Fibroblast of the aortic adventitia (primary cell): Measurements from ENCODE around the gene FNIP2. TPM values are rescaled to one million over a fixed set of nuclear protein-coding genes. Genes with fewer than 3 reads are reported as not detected.
"Not testable (repeated sequence)": the region's sequence is repeated elsewhere in the genome, so short reads cannot be mapped to it uniquely, and the experiment has no call there.

Experiments
- DNase-seq: peaks from one replicate; pipeline ENCODE4 v3.0.0-alpha.2; 2010; ENCODE audit warnings: low read depth
- H3K4me3 ChIP-seq: 2 replicates; pipeline ENCODE4 v1.5.1; 2011; ENCODE audit warnings: low read depth, mild to moderate bottlenecking, control low read depth, low read length, moderate library complexity
- total RNA-seq: library from RNA; depleted of rRNA; stranded (reverse); fragments of >200 nt; gene quantifications from 2 replicates; pipeline ENCODE4 v1.2.3, GENCODE V29; 2012; ENCODE audit warnings: low replicate concordance
- TF ChIP-seq, protein P1 (sequence below): IDR thresholded peaks from 2 replicates; pipeline ENCODE4 v1.5.1; 2011; ENCODE audit warnings: mild to moderate bottlenecking, low read length, control low read depth, inconsistent platforms; ENCODE audit not compliant: insufficient read depth

FNIP2 gene
- total RNA-seq, 1 donor, result 34.3 TPM

DNA sequence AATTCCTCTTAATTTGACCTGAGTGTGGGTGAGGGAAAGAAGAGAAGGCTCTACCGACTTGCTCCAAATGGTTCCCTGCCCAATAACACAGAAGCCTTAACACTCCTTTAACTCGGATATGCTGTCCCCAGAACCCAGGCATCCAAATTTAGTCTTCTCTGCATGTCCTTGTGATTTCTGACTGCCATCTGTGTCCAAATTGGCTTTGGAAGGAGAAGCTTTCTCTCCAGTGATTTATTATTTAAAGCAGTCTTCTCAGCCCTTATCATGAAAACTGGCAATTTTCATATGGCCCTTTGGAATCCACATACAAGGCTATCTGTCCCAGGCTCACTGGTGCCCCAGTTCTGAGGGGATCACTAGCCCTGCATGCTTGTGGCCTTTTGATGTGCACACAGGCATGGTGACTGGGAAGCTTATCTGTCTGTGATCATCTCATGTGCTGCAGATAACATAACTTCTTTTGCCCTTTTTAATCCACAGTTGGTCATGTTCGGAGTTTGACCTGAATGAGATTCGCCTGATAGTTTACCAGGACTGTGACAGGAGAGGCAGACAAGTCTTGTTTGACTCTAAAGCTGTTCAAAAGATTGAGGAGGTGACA is 56.7 kb downstream of the FNIP2 start:
- TF ChIP-seq, protein P1, sequence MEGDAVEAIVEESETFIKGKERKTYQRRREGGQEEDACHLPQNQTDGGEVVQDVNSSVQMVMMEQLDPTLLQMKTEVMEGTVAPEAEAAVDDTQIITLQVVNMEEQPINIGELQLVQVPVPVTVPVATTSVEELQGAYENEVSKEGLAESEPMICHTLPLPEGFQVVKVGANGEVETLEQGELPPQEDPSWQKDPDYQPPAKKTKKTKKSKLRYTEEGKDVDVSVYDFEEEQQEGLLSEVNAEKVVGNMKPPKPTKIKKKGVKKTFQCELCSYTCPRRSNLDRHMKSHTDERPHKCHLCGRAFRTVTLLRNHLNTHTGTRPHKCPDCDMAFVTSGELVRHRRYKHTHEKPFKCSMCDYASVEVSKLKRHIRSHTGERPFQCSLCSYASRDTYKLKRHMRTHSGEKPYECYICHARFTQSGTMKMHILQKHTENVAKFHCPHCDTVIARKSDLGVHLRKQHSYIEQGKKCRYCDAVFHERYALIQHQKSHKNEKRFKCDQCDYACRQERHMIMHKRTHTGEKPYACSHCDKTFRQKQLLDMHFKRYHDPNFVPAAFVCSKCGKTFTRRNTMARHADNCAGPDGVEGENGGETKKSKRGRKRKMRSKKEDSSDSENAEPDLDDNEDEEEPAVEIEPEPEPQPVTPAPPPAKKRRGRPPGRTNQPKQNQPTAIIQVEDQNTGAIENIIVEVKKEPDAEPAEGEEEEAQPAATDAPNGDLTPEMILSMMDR, result no peak
- H3K4me3 ChIP-seq, result no peak overlapping the region
- no peak for DNase-seq

DNA sequence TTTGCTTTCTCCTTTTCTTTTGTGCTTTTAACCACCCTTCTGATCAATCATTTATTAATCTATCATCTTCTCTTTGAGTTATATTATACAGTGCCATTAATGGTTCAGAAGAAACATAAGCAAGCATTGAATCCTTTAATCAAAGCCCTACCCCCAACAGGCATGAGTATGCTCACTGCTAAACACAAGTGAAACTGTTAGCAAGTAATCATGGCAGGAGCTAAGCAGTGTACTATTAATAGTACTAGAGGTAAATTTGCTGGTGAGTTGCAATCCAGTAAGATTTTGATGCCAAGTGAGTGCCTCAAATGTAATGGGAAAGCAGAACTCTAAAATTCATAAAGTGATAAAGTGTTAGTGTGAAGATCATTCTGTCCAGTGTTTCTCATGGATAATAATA is 57.2 kb downstream of the FNIP2 start:
- no peak for DNase-seq
- no peak overlapping the region for H3K4me3 ChIP-seq
- TF ChIP-seq, protein P1, result no peak

- no peak overlapping the region for H3K4me3 ChIP-seq
- DNase-seq, result no peak
- TF ChIP-seq, protein P1, result no peak
These were observed 58.1 kb downstream of the FNIP2 start for GRCh38 chr4:158826882-158827281.

DNA sequence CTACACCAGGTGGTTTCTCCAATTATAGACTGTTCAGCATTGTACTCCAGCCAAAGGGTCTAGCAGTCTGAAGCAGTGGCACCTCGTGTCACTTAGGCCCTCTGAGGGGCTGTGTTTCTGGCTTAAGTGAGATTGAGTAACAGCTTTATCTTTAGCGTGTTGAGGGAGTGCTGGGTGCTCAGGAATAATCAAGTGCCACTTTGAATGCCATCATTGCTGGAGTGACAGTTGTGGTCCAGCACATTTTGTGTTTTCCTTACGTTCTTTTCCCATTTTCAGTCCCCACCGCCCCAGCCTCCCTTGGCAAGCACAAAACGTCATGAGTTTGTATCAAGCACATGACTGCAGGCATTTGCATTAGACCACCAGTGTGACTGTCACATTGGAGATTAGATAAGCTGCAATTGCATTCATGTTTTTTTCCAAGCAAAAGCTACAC is 58.7 kb downstream of the FNIP2 start:
- DNase-seq, result no peak
- TF ChIP-seq, protein P1, result no peak
- H3K4me3 ChIP-seq, result no peak overlapping the region

DNA sequence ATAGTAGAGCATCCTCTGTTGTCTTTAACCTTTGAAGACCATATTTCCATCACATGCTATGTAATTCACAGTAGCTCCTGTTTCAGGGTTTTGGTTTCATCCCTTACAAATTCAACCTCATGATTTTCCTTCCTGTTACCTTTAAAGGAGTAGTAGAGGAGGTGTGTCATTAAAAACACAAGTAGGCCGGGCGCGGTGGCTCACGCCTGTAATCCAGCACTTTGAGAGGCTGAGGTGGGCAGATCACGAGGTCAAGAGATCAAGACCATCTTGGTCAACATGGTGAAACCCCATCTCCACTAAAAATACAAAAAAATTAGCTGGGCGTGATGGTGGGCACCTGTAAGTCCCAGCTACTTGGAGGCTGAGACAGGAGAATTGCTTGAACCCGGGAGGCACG is 59.3 kb downstream of the FNIP2 start:
- H3K4me3 ChIP-seq, DNase-seq: not testable (repeated sequence)

GRCh38 chr4:158829254-158829653 is 60.4 kb downstream of the FNIP2 start:
- DNase-seq, result no peak
- TF ChIP-seq, protein P1, result no peak
- H3K4me3 ChIP-seq, result no peak overlapping the region

- TF ChIP-seq, protein P1, result no peak
- no peak for DNase-seq
- no peak overlapping the region for H3K4me3 ChIP-seq
These were observed 64.8 kb downstream of the FNIP2 start for GRCh38 chr4:158833602-158834001.
